Fibroblast of mammary gland (primary cell): ENCODE data around the gene PRDM15.

Source experiments
- DNase-seq: peaks from one replicate; pipeline ENCODE4 v3.0.0-alpha.2; 2010; ENCODE audit warnings: low read depth
- H3K4me3 ChIP-seq: 2 replicates; pipeline ENCODE4 v1.5.1; 2011; ENCODE audit warnings: low read depth, mild to moderate bottlenecking, low read length, moderate library complexity; ENCODE audit not compliant: control insufficient read depth
- CTCF ChIP-seq: conservative IDR thresholded peaks from 2 replicates; pipeline ENCODE4 v1.5.1; 2011; ENCODE audit warnings: low read depth, low read length, inconsistent platforms; ENCODE audit not compliant: control insufficient read depth, insufficient read depth

Gene PRDM15

GRCh38 chr21:41758550-41758949, 120.6 kb downstream of the PRDM15 start:
- DNase-seq: no peak
- TF ChIP-seq CTCF: no peak
- H3K4me3 ChIP-seq: no peak overlapping the region

DNA sequence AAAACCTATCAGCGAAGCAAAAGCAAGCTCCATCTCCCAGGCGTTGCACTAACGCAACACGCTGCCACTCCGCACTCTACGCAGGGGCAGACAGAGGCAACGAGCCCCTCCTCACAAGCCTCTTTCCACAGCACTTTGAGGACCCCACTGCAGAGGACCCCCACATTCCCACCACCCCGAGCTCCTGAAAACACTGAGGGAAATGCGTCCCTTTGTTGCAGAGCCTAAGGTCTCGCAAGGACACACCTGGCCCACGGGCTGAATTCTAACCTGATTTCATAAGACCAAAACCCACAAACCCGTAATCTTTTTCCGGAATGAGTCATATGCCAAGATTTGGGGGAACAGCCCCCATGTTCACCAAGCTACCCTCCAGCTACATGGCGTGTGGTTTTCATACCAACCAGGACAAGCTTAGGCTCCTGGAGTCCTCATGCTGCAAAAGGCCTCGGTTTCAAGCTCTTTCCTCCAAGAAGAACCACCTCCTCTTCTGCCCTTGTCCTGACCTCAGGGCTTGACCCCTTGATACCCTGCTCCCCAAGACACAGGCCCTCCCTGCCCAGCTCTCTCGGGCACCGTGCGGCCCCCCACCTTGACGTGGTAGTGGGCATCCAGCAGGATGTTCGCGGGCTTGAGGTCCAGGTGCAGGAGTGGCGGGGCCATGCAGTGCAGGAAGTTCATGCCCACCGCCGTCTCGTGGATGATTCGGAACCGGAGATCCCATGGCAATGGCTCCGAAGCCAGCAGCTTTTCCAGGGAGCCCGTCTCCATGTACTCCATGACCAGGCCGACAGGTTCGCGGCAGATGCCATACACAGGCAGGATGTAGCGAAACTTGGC, 123.0 kb downstream of the PRDM15 start:
- no peak for TF ChIP-seq CTCF
- no peak overlapping the region for H3K4me3 ChIP-seq
- DNase-seq: no peak

GRCh38 chr21:41755258-41755933, 123.7 kb downstream of the PRDM15 start:
- no peak for TF ChIP-seq CTCF
- H3K4me3 ChIP-seq: no peak overlapping the region
- DNase-seq: no peak

- H3K4me3 ChIP-seq: no peak overlapping the region
- no peak for DNase-seq
- TF ChIP-seq CTCF: no peak
These were observed 124.7 kb downstream of the PRDM15 start for GRCh38 chr21:41754479-41754891.

GRCh38 chr21:41753006-41753898, 125.9 kb downstream of the PRDM15 start:
- no peak overlapping the region for H3K4me3 ChIP-seq
- DNase-seq: no peak
- TF ChIP-seq CTCF: no peak

GRCh38 chr21:41752231-41752681, 126.9 kb downstream of the PRDM15 start:
- peak; percentile 92 for DNase-seq
- no peak for TF ChIP-seq CTCF
- no peak overlapping the region for H3K4me3 ChIP-seq
